Cardiac fibroblast (primary cell): Measurements from ENCODE around the gene UBQLNL.

ENCODE experiments used
- DNase-seq, 2 donors: peaks; one replicate each; pipeline versions ENCODE4 v3.0.0 to v3.0.0-alpha.2; 2010; ENCODE audit warnings: low read depth in 2 of 2
- H3K4me3 ChIP-seq, 2 donors: replicated peaks in 1 of 2; 1 replicate in 1 of 2; 2 replicates in 1 of 2; pipeline ENCODE4 v1.5.1; 2011; ENCODE audit warnings: low read depth in 2 of 2, low read length in 2 of 2, mild to moderate bottlenecking in 2 of 2, moderate library complexity in 1 of 2
- CTCF ChIP-seq: IDR thresholded peaks from one replicate; pipeline ENCODE4 v1.5.1; 2011; ENCODE audit warnings: low read depth, mild to moderate bottlenecking, low read length, inconsistent platforms

Gene UBQLNL

GRCh38 chr11:5516599-5516998 lies at the start of gene UBQLNL:
Gene UBQLNL (minus strand): TSS chr11:5516699. CDS start chr11:5516441, 258 bp downstream.
- no peak within 1 kb of the TSS for H3K4me3 ChIP-seq
- DNase-seq, result no peak
- no peak for TF ChIP-seq CTCF

GRCh38 chr11:5564259-5565019 lies 47.9 kb upstream of the UBQLNL start:
- DNase-seq, result peak; percentile 1 to 22
- H3K4me3 ChIP-seq, result no peak overlapping the region
- TF ChIP-seq CTCF, result no peak

GRCh38 chr11:5557751-5558150 lies 41.3 kb upstream of the UBQLNL start:
- no peak for TF ChIP-seq CTCF
- H3K4me3 ChIP-seq, result no peak overlapping the region
- no peak for DNase-seq

GRCh38 chr11:5556596-5557188 lies 40.2 kb upstream of the UBQLNL start:
- no peak for TF ChIP-seq CTCF
- DNase-seq, result no peak

GRCh38 chr11:5553343-5553742 lies 36.8 kb upstream of the UBQLNL start:
- no peak overlapping the region for H3K4me3 ChIP-seq
- no peak for DNase-seq
- TF ChIP-seq CTCF, result peak; percentile 11

More at GRCh38 chr11:5556596-5557188, 40.2 kb upstream of the UBQLNL start:
- no peak overlapping the region for H3K4me3 ChIP-seq

GRCh38 chr11:5550440-5551095 lies 34.1 kb upstream of the UBQLNL start:
- H3K4me3 ChIP-seq, result no peak overlapping the region
- TF ChIP-seq CTCF, result no peak
- DNase-seq, result peak; percentile 9 to 83
